Activated effector memory CD4-positive, alpha-beta T cell treated with Interleukin-2 at 50 U/mL for 16 hours (primary cell): ENCODE data around the gene BMPER.

Experiments used
- DNase-seq: peaks from one replicate; pipeline ENCODE4 v3.0.0-alpha.2; 2020

Gene BMPER

DNA sequence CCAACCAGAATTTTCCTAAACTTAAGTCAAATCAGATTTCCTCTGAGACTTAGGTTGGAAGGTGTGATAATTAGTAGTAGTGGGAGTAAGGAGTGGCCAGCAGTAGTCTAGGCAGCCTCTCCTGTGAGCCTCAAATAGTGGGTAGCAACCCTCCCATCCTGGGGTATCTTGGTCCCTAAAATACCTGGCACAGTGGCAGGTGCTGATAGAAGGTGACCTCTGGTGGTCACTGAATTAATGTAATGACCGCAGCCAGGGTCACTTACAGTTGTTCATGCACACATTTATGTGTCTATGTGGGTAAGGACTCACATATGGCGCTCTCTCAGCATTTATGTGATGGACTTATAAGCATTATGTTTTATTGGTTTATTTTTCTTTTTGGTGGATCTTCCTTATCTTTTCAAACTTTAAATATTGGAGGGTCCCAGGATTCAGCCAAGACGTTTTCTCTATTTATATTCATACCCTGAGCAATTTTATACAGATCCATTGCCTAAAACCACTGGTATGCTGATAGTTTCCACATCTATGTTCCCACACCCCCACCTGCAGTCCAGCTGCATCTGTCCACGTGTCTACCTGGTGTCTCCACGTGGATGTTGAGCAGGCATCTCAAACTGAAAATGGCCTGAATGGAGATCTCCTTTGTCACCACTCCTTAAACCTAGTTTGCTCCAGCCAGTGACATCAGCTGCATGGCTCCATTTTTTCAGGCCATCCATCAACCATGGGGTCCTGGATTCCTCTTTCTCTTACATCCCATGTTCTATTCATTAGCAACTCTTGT is 18.3 kb downstream of the BMPER start:
- no peak for DNase-seq

DNA sequence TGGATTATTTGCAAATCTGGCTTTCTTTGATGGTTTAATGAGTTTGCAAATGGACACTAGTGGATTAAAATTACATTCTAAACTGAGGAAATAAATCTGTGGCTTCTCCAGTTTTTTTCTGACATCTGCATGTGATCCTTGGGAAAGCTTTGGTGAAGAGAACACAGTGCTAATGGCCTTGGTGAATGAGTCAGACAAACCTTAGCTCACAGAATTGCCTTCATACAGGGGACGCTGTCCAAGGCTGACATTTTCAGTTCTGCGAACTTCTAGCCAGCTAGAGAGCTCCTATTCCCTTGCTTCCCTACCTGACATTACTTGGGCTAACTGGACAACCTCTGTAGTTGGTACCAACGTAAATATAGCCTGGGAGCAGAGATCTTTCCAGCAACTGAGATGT is 21.2 kb downstream of the BMPER start:
- no peak for DNase-seq

GRCh38 chr7:33928986-33929385 is 23.6 kb downstream of the BMPER start:
- no peak for DNase-seq

- DNase-seq: no peak
Observed at GRCh38 chr7:33932221-33932620, 26.9 kb downstream of the BMPER start.

DNA sequence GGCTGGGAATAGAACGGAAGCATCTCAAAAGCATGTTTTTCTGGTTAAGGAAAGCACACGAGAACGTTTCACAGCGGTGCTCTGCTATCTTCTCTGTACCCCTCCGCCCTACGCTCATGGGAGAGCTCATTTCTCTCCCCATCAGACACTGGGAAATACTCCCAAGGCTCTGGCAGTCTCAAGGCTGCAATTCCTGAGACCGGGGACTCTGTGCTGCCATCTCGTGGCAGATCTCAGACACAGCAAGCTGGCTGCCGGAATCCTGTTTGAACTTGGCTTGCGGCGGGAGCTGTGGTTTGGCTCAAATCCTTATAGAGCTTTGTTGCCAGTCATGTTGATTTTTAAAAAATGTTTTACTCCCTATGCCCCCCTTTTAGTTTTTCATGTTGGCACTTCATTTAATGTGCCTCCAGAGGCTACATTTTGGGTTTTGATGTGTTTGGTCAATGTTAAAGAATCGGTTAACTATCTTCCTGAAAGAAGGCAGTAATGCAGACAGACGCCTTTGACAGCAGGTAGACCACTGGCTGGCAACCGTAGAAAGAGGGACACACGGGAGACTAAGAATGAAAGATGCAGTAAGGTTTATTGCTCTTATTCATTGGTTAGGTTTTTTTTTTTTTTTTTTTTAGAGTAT is 27.6 kb downstream of the BMPER start:
- peak; percentile 25 for DNase-seq

- no peak for DNase-seq
Observed at GRCh38 chr7:33933611-33934281, 28.4 kb downstream of the BMPER start.

- DNase-seq: no peak
Observed at GRCh38 chr7:33934391-33934790, 29.1 kb downstream of the BMPER start.

DNA sequence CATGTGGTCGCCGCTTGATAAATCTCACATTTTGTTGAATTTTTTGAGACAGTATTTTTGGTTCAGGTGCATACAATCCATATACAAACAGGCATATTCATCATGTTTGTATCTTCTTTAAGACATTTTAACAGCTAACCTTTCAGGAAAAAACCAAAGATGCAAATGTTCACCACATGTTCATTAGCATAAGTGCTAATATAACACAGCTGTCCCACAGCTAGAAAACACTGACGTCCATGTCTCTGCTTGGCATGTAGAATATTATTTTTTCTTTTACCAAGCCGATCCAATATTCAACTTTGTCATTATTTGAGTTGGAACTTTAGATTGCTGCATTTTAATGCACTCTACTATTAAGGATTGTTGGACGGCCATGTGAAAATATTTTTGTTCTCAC is 31.2 kb downstream of the BMPER start:
- no peak for DNase-seq

DNA sequence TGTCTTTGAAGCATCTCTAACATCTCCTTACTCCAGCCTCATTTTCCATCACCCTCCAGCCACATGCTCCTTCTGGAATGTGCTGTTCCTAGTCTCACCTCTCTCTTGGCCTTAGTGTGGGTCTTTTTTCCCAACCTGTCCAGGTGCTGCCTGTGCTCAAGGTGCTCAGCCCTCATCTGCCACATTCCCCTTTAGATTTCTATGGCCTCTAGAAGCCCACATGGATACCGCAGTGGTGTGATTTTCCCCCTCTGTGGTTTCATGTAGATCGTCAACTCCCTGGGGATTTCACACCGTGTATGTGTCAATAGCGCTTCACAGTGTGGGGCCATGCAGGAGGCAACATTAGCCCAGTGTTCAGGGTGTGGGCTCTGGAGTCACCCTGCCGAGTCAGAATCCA is 32.5 kb downstream of the BMPER start:
- DNase-seq: no peak

DNA sequence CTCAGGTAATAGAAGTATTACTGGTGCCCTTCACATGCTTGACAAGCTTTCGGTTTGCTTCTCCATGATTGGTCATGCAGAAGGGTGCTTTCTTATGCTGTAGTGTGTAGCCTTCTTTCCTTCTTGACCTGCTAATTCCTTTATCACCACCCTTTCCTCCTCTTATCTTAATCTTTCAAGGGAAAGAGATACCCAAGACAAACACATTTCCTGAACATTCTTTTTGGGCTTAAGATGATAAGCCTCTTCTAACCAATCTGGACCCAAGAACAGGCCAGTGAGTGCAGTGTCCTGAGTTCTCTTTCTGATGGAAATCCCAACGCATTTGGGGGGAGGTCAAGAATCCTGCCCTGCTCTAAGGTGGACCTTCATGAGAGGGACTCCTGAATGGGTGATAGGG is 33.8 kb downstream of the BMPER start:
- no peak for DNase-seq

- DNase-seq: no peak
Observed at GRCh38 chr7:33940503-33940902, 35.2 kb downstream of the BMPER start.

- no peak for DNase-seq
Observed at GRCh38 chr7:33941418-33941817, 36.1 kb downstream of the BMPER start.

DNA sequence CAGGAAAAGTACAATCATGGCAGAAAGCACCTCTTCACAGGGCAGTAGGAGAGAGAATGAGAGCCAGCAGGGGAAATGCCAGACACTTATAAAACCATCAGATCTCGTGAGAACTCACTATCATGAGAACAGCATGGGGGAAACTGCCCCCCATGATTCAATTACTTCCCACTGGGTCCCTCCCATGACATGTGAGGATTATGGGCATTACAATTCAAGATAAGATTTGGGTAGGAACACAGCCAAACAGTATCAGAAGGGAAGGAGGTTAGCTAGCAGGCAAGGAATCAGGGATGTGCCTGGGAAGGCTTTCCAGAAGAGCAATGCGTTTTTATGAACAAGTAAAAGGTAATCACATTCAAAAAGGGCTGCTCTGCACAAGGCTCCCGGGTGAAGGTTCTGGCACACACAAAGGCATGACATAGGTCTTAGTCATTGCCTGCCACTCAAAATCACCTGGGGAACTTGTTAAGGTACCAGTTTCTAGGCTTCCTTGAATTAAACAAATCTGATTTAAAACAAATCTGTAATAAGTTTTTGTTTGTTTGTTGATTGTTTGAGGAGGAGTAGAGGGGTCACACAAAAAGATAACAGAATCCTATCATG is 40.9 kb downstream of the BMPER start:
- no peak for DNase-seq

DNA sequence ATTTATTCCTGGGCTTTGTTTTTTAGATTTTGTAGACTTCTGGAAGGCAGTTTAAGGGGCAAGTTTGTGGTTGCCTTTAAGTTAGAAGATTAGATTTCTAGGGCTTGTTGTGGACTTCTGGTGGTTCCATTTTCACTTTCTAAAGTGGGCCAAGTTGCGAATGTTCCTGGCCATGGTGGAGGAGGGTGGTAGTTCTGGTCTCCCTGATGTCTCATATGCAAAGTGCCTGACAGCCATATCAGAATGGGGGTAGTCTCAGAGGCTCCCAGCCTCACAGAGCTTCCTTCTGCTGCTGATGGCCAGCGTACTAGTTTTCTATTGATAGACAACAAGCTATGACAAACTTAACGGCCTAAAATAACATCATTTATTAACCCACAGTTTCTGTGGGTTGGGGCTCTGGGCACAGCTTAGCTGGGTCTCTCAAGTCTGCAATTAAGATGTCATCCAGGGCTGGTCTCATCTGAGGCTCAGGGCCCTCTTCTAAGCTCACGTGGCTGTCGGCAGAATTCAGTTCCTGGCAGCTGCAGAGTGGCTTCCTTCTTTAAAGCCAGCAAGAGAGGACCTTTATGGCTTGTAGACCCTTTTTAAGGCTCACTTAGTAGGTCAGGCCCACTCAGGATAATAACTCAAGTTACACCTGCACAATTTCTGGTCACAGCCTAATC is 44.8 kb downstream of the BMPER start:
- DNase-seq: no peak

DNA sequence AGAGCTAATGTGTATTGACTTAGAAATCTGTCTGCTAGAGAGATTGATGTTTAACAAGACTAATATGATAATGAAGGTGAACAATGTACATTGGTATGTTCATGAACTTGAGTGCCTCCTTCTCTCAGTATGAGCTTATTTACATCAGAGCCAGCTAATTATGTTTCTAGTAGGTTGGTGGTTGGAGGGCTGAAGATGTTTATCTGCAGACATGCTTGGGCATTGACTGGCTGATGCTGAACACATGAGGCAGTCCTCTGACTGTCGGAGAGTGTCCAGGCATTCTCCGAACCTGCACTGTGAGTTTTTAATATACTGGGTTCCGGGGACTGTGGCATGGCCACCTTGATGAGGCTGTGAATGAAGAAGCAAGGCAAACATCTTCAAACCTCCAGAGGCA is 47.5 kb downstream of the BMPER start:
- no peak for DNase-seq

GRCh38 chr7:33958104-33958503 is 52.8 kb downstream of the BMPER start:
- no peak for DNase-seq

DNA sequence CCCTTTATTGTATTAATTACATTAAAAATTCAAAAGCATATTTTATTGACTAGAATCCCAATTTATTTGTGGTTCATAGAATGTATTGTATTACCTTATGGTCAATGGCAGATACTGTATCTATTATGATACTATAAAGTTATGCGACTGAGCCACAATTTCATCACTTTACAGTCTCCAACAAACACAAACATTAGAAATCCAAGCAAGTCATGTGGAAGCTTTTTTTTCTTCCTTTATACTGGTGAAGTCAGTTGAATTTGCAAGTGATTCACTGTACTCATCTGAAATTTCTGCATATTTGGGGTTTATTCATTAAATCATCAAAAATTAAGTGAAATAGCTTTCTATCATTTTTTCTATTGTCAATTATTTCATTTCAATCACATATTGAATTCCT is 54.3 kb downstream of the BMPER start:
- no peak for DNase-seq

- no peak for DNase-seq
Observed at GRCh38 chr7:33961948-33962347, 56.6 kb downstream of the BMPER start.

GRCh38 chr7:33964417-33965182 is 59.3 kb downstream of the BMPER start:
- DNase-seq: no peak

DNA sequence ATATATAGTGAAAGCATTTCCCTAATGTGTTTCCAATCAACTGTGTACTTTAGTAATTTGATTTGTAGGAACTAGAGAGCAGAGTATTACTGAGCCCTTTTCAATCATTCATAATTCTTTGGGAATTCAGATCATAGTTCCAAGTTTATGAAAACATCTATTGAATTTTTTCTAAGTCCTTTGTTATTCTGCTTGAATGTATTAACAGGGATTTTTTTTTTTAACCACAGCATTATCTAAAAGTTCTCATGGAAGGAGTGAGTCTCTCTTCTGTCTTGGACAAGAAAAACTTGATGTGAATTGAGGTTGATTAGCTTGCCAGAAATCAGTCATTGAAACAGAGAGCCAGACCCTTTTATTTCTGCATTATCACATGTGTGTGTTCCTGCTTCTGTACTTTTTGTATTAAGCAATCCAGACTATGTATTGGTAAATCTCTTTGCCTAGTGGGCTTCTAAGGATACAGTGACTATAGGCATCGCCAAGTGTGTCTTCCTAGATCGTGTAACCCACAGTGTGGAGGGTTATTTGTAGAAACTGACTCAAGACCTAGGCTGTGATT is 59.9 kb downstream of the BMPER start:
- DNase-seq: no peak

GRCh38 chr7:33968591-33968990 is 63.3 kb downstream of the BMPER start:
- DNase-seq: no peak

DNA sequence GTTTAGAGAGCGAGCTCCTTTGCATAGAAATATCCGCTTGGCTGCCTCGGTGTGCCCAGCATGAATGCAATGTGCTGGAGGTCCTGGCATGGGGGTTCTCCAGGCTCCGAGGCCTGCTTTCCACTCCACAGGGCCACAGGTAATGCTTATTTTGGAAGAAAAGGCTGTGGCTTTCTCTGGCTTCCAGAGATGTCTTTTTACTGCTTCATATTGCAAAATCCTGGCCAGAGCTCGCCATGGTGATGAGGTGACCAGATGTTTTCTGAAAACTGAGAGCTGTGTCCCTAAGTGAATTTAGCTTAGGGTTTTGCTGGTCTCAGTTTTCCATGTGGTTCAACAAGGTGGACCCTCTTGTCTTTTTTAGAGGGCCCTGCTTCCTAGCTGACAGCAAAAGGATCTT is 65.2 kb downstream of the BMPER start:
- DNase-seq: no peak
